ENCODE data around the gene S100G. TPM values are rescaled to one million over a fixed set of nuclear protein-coding genes. Genes with fewer than 3 reads are reported as not detected.

Gene S100G
- total and polyA plus RNA-seq, 2 of the 4 experiments (the other 2 are of a cell fraction): not detected

- TF ChIP-seq POLR2A (IDR thresholded peaks at IDR 0.05; ENCODE audit: low read depth, low read length) (no peak), MAFK (IDR thresholded peaks at IDR 0.05; ENCODE audit: low read depth, low read length) (no peak), FOS (IDR thresholded peaks at IDR 0.05; ENCODE audit: low read depth, low read length) (no peak), MXI1 (IDR thresholded peaks at IDR 0.05; ENCODE audit: borderline replicate concordance, low read depth, low read length) (no peak), MAZ (IDR thresholded peaks at IDR 0.05; ENCODE audit: borderline replicate concordance, low read depth, low read length) (no peak), RAD21 (IDR thresholded peaks at IDR 0.05; ENCODE audit: low read length) (no peak), SMC3 (IDR thresholded peaks at IDR 0.05; ENCODE audit: low read depth, low read length) (no peak), RFX5 (IDR thresholded peaks at IDR 0.05; ENCODE audit: low read depth, low read length) (no peak), CHD1 (IDR thresholded peaks at IDR 0.05; ENCODE audit: low read depth, low read length) (no peak), USF2 (IDR thresholded peaks at IDR 0.05; ENCODE audit: low read depth, low read length) (no peak), RCOR1 (IDR thresholded peaks at IDR 0.05; ENCODE audit: insufficient replicate concordance, low read length) (no peak)
- Histone ChIP-seq H2BK120ac (ENCODE audit: low read depth, low read length) (no peak overlapping the region), H2AFZ (replicated peaks; ENCODE audit: low read length, poor library complexity) (no peak overlapping the region), H3K9me3 (ENCODE audit: control insufficient read depth, insufficient read depth, low read length) (no peaks in the 10 kb centered on the region), H3K4me1 (ENCODE audit: control insufficient read depth, insufficient read depth, low read length) (no peaks in the 10 kb centered on the region), H2AK5ac (ENCODE audit: low read depth, low read length) (no peak overlapping the region), H3K56ac (ENCODE audit: extremely low read depth, insufficient read depth, low read length) (no peak overlapping the region), H3K14ac (replicated peaks; ENCODE audit: low read depth, low read length) (no peak overlapping the region), H3K4ac (ENCODE audit: low read depth, low read length) (no peak overlapping the region), H3K27me3 (ENCODE audit: control insufficient read depth, insufficient read depth, low read length) (no peaks in the 10 kb centered on the region; the same call in 1 of the 2 replicates), H2BK20ac (ENCODE audit: low read depth, low read length) (no peak overlapping the region), H2AK9ac (replicated peaks; ENCODE audit: low read depth, low read length, poor library complexity) (no peak overlapping the region), H3K79me1 (ENCODE audit: low read depth in 1 of 2, low read length in 2 of 2) (no peaks in the 10 kb centered on the region), H4K91ac (ENCODE audit: insufficient read depth, low read depth, low read length) (no peak overlapping the region), H4K8ac (ENCODE audit: low read depth in 2 of 2, low read length in 2 of 2) (no peak overlapping the region), H3K9ac (ENCODE audit: low read depth, low read length) (no peak overlapping the region), H2BK15ac (ENCODE audit: low read depth, low read length) (no peak overlapping the region), H3K36me3 (ENCODE audit: control insufficient read depth, insufficient read depth, low read length) (peaks cover 9% of the 10 kb centered on the region), H3K23ac (ENCODE audit: low read depth, low read length) (no peak overlapping the region), H3K4me3 (ENCODE audit: insufficient read depth, low read depth, low read length) (no peak overlapping the region), H4K5ac (ENCODE audit: low read depth, low read length) (no peak overlapping the region), H4K20me1 (ENCODE audit: insufficient read depth, low read length) (no peaks in the 10 kb centered on the region), H3K18ac (ENCODE audit: low read depth, low read length) (no peak overlapping the region), H3K9me1 (ENCODE audit: insufficient read depth, low read length) (no peaks in the 10 kb centered on the region), H2BK5ac (ENCODE audit: low read depth, low read length, poor library complexity, severe bottlenecking) (no peak overlapping the region), H3K27ac (ENCODE audit: insufficient read depth, low read length) (no peak overlapping the region), H3K4me2 (ENCODE audit: low read depth, low read length) (no peak overlapping the region)
- ATAC-seq (ENCODE audit: low read depth): no peak
- CTCF ChIA-PET: no interaction called here
- POLR2A ChIA-PET (ENCODE audit: unreplicated experiment): interaction anchor here (0.6 kb wide), 1 partner anchor 968 kb away, joined by 3 read pairs; no protein-coding TSS in a partner anchor
- intact Hi-C loops (cut with micrococcal nuclease): loop anchor here (5.0 to 10.0 kb wide), 3 partner anchors 935 to 1222 kb away; no protein-coding TSS in a partner anchor
- no CpG with 5 or more reads among the region's 3 CpGs for WGBS, 2 experiments (ENCODE audit: extremely low coverage in 2 of 2, insufficient read length in 1 of 2)
- no TSS peak for BruUV-seq (replicated peaks)
- dilution Hi-C loops (cut with HindIII; ENCODE audit: low sequenced_read_pairs, unreplicated experiment): no loop called here
- no peak for DNase-seq
- in situ Hi-C loops (cut with MboI; ENCODE audit: low sequenced_read_pairs): loop anchor here (25.0 kb wide), 2 partner anchors 885 to 1210 kb away; partner anchors contain the start of gene PIR
These were observed 47.0 kb downstream of the S100G start for GRCh38 chrX:16696956-16697355.
